Activated CD4-positive, alpha-beta T cell treated with anti-CD3 and anti-CD28 coated beads, Interleukin-2, amount 50 U/mL, for 4 hours (primary cell): ENCODE results near the gene NT5DC2.

Experiments
- DNase-seq, 2 experiments: peaks; one replicate each; pipeline ENCODE4 v3.0.0-alpha.2; 2020

NT5DC2 gene

GRCh38 chr3:52509753-52510328, 23.8 kb downstream of the NT5DC2 start:
- no peak for DNase-seq

- DNase-seq: no peak
Measured at GRCh38 chr3:52507359-52507758, 26.3 kb downstream of the NT5DC2 start.

GRCh38 chr3:52506266-52506966, 27.2 kb downstream of the NT5DC2 start:
- DNase-seq: no peak

GRCh38 chr3:52504977-52505376, 28.7 kb downstream of the NT5DC2 start:
- no peak for DNase-seq

- DNase-seq: no peak
Measured at GRCh38 chr3:52503788-52504424, 29.8 kb downstream of the NT5DC2 start.

- no peak for DNase-seq
Measured at GRCh38 chr3:52502808-52503350, 30.8 kb downstream of the NT5DC2 start.

GRCh38 chr3:52502001-52502400, 31.7 kb downstream of the NT5DC2 start:
- DNase-seq: no peak

GRCh38 chr3:52501046-52501445, 32.6 kb downstream of the NT5DC2 start:
- DNase-seq: no peak

- DNase-seq: no peak
Measured at GRCh38 chr3:52498137-52499054, 35.3 kb downstream of the NT5DC2 start.

GRCh38 chr3:52495777-52496602, 37.7 kb downstream of the NT5DC2 start:
- DNase-seq: no peak

GRCh38 chr3:52494886-52495495, 38.7 kb downstream of the NT5DC2 start, which contains the start of gene STAB1:
TSS of gene STAB1 (plus strand) at chr3:52495338. CDS start at chr3:52495414, 76 bp downstream.
- no peak for DNase-seq

- DNase-seq: no peak
Measured at GRCh38 chr3:52494445-52494844, 39.2 kb downstream of the NT5DC2 start.

- DNase-seq: no peak
Measured at GRCh38 chr3:52493232-52494017, 40.2 kb downstream of the NT5DC2 start.

- DNase-seq: no peak
Measured at GRCh38 chr3:52492059-52492458, 41.6 kb downstream of the NT5DC2 start.

- DNase-seq: no peak
Measured at GRCh38 chr3:52490939-52491526, 42.6 kb downstream of the NT5DC2 start.

- DNase-seq: no peak
Measured at GRCh38 chr3:52490035-52490938, 43.4 kb downstream of the NT5DC2 start.

GRCh38 chr3:52489453-52489852, 44.2 kb downstream of the NT5DC2 start:
- DNase-seq: no peak

GRCh38 chr3:52488746-52489145, 44.9 kb downstream of the NT5DC2 start:
- no peak for DNase-seq
